Upper lobe of left lung (tissue), 6 donors: Measurements from ENCODE around the gene GUF1. TPM values are rescaled to one million over a fixed set of nuclear protein-coding genes. Genes with fewer than 3 reads are reported as not detected.

Experiments
- ATAC-seq, 2 donors: fragments of 200-7000 bp; cut with Tn5 transposase; one replicate each; pipeline ENCODE4 v1.9.1; 2022; ENCODE audit warnings: mild to moderate bottlenecking in 2 of 2, moderate library complexity in 2 of 2; ENCODE audit not compliant: low FRiP score in 2 of 2
- DNase-seq, 2 donors: peaks; one replicate each; pipeline ENCODE4 v3.0.0-alpha.2; 2019 to 2020
- H3K27ac ChIP-seq, 4 donors: fragments of 200-600 bp; sonication (generic); one replicate each; pipeline ENCODE4 v1.5.1; 2016 to 2019
- H3K27me3 ChIP-seq, 4 donors: fragments of 200-600 bp; sonication (generic); one replicate each; pipeline ENCODE4 v1.5.1; 2017 to 2019
- H3K36me3 ChIP-seq, 4 donors: fragments of 200-600 bp; sonication (generic); one replicate each; pipeline ENCODE4 v1.5.1; 2016 to 2019
- H3K4me1 ChIP-seq, 4 donors: fragments of 200-600 bp; sonication (generic); one replicate each; pipeline ENCODE4 v1.5.1; 2018 to 2019
- H3K4me3 ChIP-seq, 4 donors: fragments of 200-600 bp; sonication (generic); one replicate each; pipeline ENCODE4 v1.5.1; 2017 to 2019; ENCODE audit warnings: mild to moderate bottlenecking in 2 of 4, moderate library complexity in 1 of 4
- H3K9me3 ChIP-seq, 4 donors: fragments of 200-600 bp; sonication (generic); one replicate each; pipeline ENCODE4 v1.5.1; 2018 to 2019
- CTCF ChIP-seq, 6 experiments: fragments of 450-650 bp in 4 of 6; fragments of 200-600 bp in 2 of 6; sonication (generic) in 2 of 6; IDR thresholded peaks; one replicate each; pipeline ENCODE4 v1.5.1; 2016 to 2019; ENCODE audit warnings: antibody characterized with exemption in 6 of 6
- EP300 ChIP-seq, 4 donors: sonication (generic); formaldehyde crosslinking; IDR thresholded peaks; one replicate each; pipeline ENCODE4 v1.5.1; 2017; ENCODE audit warnings: antibody characterized with exemption in 4 of 4, control low read depth in 2 of 4
- POLR2A ChIP-seq, 4 donors: fragments of 450-650 bp; IDR thresholded peaks; one replicate each; pipeline ENCODE4 v1.5.1; 2016 to 2017; ENCODE audit warnings: antibody characterized with exemption in 4 of 4, mild to moderate bottlenecking in 2 of 4
- POLR2AphosphoS5 ChIP-seq, 2 donors: sonication (generic); formaldehyde crosslinking; IDR thresholded peaks; one replicate each; pipeline ENCODE4 v1.5.1; 2017; ENCODE audit warnings: antibody characterized with exemption in 2 of 2
- WGBS, 2 donors: methylation state at CpG; one replicate each; pipeline ENCODE4 v1.1.5; 2017 to 2018; 5-methylcytosine and 5-hydroxymethylcytosine counted together
- total RNA-seq, 6 donors: library from RNA; depleted of rRNA in 4 of 6; stranded (reverse); fragments of >200 nt in 4 of 6; gene quantifications; one replicate each; pipeline versions ENCODE4 v1.1.0 to v1.2.1, GENCODE V29; 2016 to 2021
- donor health status: DM: no; HTN: no; CAD: no; lungs with moderate emphysema.
- donor health status: DM: no; HTN: yes; CAD: no; lungs with severe emphysema.

The GUF1 gene
- total RNA-seq, 6 donors from 2014 or later: 11.3 to 24.4 (median 14.2) TPM

- Histone ChIP-seq H3K27ac (no peak overlapping the region), H3K4me3 (no peak overlapping the region), H3K9me3 (no peaks in the 10 kb centered on the region), H3K27me3 (no peaks in the 10 kb centered on the region), H3K36me3 (no peaks in the 10 kb centered on the region), H3K4me1 (no peaks in the 10 kb centered on the region)
- TF ChIP-seq POLR2AphosphoS5 (IDR thresholded peaks at IDR 0.05) (no peak), CTCF (IDR thresholded peaks at IDR 0.05) (no peak), EP300 (IDR thresholded peaks at IDR 0.05) (no peak), POLR2A (IDR thresholded peaks at IDR 0.05) (no peak)
- DNase-seq: no peak
- 41 to 64% methylated on average over 2 of the region's 2 CpGs for WGBS, 2 donors
- ATAC-seq: no peak
These were observed 15.6 kb upstream of the GUF1 start for GRCh38 chr4:44662623-44663005.

- DNase-seq (peak in 1 of 2 donors; percentile 44), ATAC-seq (no peak)
- Histone ChIP-seq H3K9me3 (no peaks in the 10 kb centered on the region), H3K4me3 (no peak overlapping the region), H3K4me1 (no peaks in the 10 kb centered on the region), H3K36me3 (no peaks in the 10 kb centered on the region), H3K27me3 (no peaks in the 10 kb centered on the region), H3K27ac (no peak overlapping the region)
- WGBS, 2 donors: 87 to 89% methylated on average over 19 to 20 of the region's 20 CpGs
- TF ChIP-seq EP300 (IDR thresholded peaks at IDR 0.05) (no peak), CTCF (IDR thresholded peaks at IDR 0.05) (no peak), POLR2AphosphoS5 (IDR thresholded peaks at IDR 0.05) (no peak), POLR2A (IDR thresholded peaks at IDR 0.05) (no peak)
These were observed 14.5 kb upstream of the GUF1 start for GRCh38 chr4:44663539-44664263.

GRCh38 chr4:44668526-44668925 lies 9.7 kb upstream of the GUF1 start:
- Histone ChIP-seq H3K9me3 (no peaks in the 10 kb centered on the region), H3K27ac (no peak overlapping the region), H3K4me3 (no peak overlapping the region), H3K27me3 (no peaks in the 10 kb centered on the region), H3K4me1 (no peaks in the 10 kb centered on the region), H3K36me3 (no peaks in the 10 kb centered on the region)
- TF ChIP-seq POLR2A (IDR thresholded peaks at IDR 0.05) (no peak), EP300 (IDR thresholded peaks at IDR 0.05) (no peak), POLR2AphosphoS5 (IDR thresholded peaks at IDR 0.05) (no peak), CTCF (IDR thresholded peaks at IDR 0.05) (no peak)
- DNase-seq (no peak), ATAC-seq (no peak)
- 63 to 87% methylated on average over 2 of the region's 2 CpGs for WGBS, 2 donors

GRCh38 chr4:44670506-44671199 lies 7.6 kb upstream of the GUF1 start:
- Histone ChIP-seq H3K4me3 (no peak overlapping the region), H3K27me3 (no peaks in the 10 kb centered on the region), H3K36me3 (no peaks in the 10 kb centered on the region), H3K4me1 (no peaks in the 10 kb centered on the region), H3K9me3 (no peaks in the 10 kb centered on the region), H3K27ac (no peak overlapping the region)
- no peak for TF ChIP-seq CTCF (IDR thresholded peaks at IDR 0.05)
- TF ChIP-seq POLR2AphosphoS5 (IDR thresholded peaks at IDR 0.05): no peak
- no peak for TF ChIP-seq POLR2A (IDR thresholded peaks at IDR 0.05)
- no peak for TF ChIP-seq EP300 (IDR thresholded peaks at IDR 0.05)
- 58 to 69% methylated on average over 4 of the region's 4 CpGs for whole genome bisulfite sequencing, 2 donors
- DNase-seq: no peak
- ATAC-seq: no peak
